ENCODE data around the gene DNAJB6. TPM values are rescaled to one million over a fixed set of nuclear protein-coding genes. Genes with fewer than 3 reads are reported as not detected.

DNAJB6 gene
- 60.3 TPM for polyA plus RNA-seq (2012; ENCODE audit: low read depth, missing spikeins)

DNA sequence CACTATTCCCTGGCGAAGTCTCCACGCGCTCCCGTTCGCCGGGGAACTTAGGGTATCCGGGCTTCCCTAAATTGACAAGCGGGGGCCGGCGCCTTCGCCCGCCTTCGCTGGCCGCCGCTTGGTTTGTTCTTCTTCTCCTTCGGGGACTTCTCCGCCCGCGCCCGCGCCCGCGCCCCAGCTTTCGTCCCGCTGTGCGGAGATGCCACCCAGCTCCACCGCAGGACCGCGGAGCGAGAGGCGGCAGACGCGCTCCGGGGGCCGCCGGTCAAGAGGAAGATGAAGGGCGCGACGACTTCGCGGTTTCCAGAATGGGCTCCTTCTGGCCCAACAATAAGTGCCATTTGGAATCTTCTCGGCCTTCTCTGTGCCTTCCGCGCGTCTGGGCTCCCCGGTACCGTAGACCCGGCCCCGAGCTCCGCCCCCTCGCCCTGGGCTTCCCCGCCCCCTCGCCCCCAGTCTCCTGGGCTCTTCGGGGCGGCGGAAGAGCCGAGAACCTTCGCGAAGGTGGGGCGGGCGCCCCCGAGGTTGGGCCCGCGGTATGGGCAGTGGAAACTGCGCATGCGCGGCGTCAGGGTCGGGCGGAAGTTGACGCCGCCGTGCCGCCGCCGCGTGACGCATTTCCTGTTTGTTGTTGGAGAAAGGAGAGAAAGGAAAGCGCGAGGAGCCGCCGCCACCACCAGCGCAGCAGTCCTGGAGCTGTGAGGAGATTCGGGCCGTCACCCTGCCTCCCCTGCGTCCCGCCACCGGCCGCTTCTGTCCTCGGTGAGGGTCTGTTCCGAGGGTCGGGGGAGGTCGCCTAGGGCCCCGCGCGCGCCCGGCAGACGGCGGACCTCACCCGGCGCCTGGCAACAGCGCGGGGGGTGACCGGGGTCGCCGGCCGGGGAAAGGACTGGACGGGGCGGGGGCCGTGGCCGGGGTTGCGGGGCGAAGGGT, at the start of gene DNAJB6:
TSS of gene DNAJB6 (plus strand) at position 622 of the 933 bp plus-strand sequence. CDS start 21,569 bp downstream, outside the sequence.
- FAIRE-seq (peak; percentile 97), DNase-seq (ENCODE audit: insufficient read length, low spot score) (peak; percentile 88)
- TF ChIP-seq POLR2AphosphoS5 (IDR thresholded peaks at IDR 0.05; ENCODE audit: low read depth, low read length), result peak; percentile 58; the same call in 1 of the 2 replicates
- TF ChIP-seq TAF1 (IDR thresholded peaks at IDR 0.05; ENCODE audit: low read depth, low read length), result 0 out of 2 replicates have a peak, but pooled peaks have one; percentile 11
- TF ChIP-seq POLR2A (IDR thresholded peaks at IDR 0.05; ENCODE audit: low read depth, low read length), result peak; percentile 61
- TF ChIP-seq POU2F2 (IDR thresholded peaks at IDR 0.05; ENCODE audit: low read depth, low read length), result no peak
- TF ChIP-seq SPI1 (IDR thresholded peaks at IDR 0.05; ENCODE audit: low read depth, low read length), result no peak
- no peak for TF ChIP-seq PAX5 (IDR thresholded peaks at IDR 0.05; ENCODE audit: insufficient read depth, low read length, severe bottlenecking)

- FAIRE-seq (no peak), DNase-seq (ENCODE audit: insufficient read length, low spot score) (no peak)
Observed at GRCh38 chr7:157291404-157292080, 45.3 kb upstream of the DNAJB6 start.

GRCh38 chr7:157292258-157292657, 44.5 kb upstream of the DNAJB6 start:
- FAIRE-seq (no peak), DNase-seq (ENCODE audit: insufficient read length, low spot score) (no peak)
- TF ChIP-seq PAX5 (IDR thresholded peaks at IDR 0.05; ENCODE audit: insufficient read depth, low read length, severe bottlenecking) (no peak), POU2F2 (IDR thresholded peaks at IDR 0.05; ENCODE audit: low read depth, low read length) (0 out of 2 replicates have a peak, but pooled peaks have one; percentile 10)

More at GRCh38 chr7:157291404-157292080, 45.3 kb upstream of the DNAJB6 start:
- TF ChIP-seq TAF1 (IDR thresholded peaks at IDR 0.05; ENCODE audit: low read depth, low read length) (no peak), POLR2AphosphoS5 (IDR thresholded peaks at IDR 0.05; ENCODE audit: low read depth, low read length) (no peak), PAX5 (IDR thresholded peaks at IDR 0.05; ENCODE audit: insufficient read depth, low read length, severe bottlenecking) (no peak), SPI1 (IDR thresholded peaks at IDR 0.05; ENCODE audit: low read depth, low read length) (no peak), POU2F2 (IDR thresholded peaks at IDR 0.05; ENCODE audit: low read depth, low read length) (no peak), POLR2A (IDR thresholded peaks at IDR 0.05; ENCODE audit: low read depth, low read length) (no peak)

DNA sequence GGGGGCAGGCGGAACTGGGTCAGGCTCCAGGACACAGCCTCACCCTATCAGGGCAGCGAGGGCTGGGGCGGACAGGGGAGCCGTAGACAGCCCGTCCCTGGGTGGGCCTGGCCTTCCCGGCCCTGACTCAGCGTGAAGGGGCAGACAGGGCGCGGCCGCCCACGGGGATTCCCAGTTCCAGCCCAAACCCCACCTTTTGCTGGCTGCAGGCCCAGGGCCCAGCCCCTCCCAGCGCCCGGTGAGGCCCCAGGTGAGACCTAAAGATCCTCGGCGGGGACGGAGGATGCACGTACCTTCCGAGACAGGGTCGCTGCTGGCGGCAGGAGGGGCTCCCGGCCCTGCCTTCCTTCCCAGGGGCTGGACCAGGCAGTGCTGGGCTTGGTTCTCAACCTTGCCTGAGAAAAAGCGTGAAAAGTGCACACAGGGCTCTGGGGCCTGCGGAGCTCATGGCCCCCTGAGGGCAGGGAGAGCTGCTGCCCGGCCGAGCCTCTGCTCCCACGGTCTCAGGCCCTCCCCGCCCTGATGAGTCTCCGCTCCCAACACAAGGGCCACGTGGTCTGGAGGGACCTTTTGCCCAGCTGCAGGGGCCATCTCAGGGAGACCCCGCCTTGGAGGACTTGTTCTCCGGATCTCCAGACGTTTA, 43.9 kb upstream of the DNAJB6 start:
- no peak for TF ChIP-seq POLR2AphosphoS5 (IDR thresholded peaks at IDR 0.05; ENCODE audit: low read depth, low read length)
- FAIRE-seq (no peak), DNase-seq (ENCODE audit: insufficient read length, low spot score) (no peak)

DNA sequence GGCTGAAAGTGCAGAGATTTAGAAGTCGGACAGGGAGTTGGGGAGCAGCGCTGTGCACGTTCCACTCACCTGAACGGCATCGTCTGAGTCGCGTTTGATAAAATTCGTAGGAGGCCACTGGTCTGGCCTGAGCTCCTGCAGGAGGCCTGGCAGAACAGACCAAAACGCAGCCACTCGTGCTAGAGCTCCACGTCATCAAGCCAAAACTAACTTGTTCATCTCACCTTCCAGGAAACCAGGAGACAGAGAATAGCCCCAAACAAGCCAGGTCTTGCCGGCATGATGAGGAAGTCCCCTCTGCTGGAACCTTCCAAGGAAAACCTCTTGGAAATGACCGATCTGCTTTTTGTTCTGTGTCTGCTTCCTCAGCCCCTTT, 43.4 kb upstream of the DNAJB6 start:
- FAIRE-seq, result no peak
- no peak for TF ChIP-seq PAX5 (IDR thresholded peaks at IDR 0.05; ENCODE audit: insufficient read depth, low read length, severe bottlenecking)
- TF ChIP-seq SPI1 (IDR thresholded peaks at IDR 0.05; ENCODE audit: low read depth, low read length), result no peak
- no peak for TF ChIP-seq TAF1 (IDR thresholded peaks at IDR 0.05; ENCODE audit: low read depth, low read length)
- no peak for TF ChIP-seq POLR2AphosphoS5 (IDR thresholded peaks at IDR 0.05; ENCODE audit: low read depth, low read length)
- no peak for TF ChIP-seq POLR2A (IDR thresholded peaks at IDR 0.05; ENCODE audit: low read depth, low read length)

DNA sequence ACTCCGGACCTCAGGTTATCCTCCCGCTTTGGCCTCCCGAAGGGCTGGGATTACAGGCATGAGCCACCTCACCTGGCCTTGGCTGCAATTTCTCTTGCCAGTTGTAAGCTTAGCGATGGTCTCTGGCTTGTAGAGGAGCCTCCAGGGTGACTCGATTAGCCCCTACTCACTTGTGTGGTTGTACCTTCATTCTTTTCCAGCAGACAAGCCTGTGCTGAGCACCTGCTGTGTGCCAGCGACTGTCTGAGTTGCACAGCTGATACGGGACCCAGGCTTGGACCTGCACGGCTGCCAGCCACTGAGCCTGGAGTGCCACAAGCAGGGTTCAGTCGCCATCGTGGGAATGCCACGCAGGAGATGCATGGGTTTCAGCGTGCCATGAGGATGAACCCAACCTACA, 42.0 kb upstream of the DNAJB6 start:
- TF ChIP-seq SPI1 (IDR thresholded peaks at IDR 0.05; ENCODE audit: low read depth, low read length), result no peak
- TF ChIP-seq TAF1 (IDR thresholded peaks at IDR 0.05; ENCODE audit: low read depth, low read length), result no peak
- no peak for TF ChIP-seq POLR2A (IDR thresholded peaks at IDR 0.05; ENCODE audit: low read depth, low read length)
- TF ChIP-seq POLR2AphosphoS5 (IDR thresholded peaks at IDR 0.05; ENCODE audit: low read depth, low read length), result no peak
- TF ChIP-seq PAX5 (IDR thresholded peaks at IDR 0.05; ENCODE audit: insufficient read depth, low read length, severe bottlenecking), result no peak
- DNase-seq (ENCODE audit: insufficient read length, low spot score), result no peak
- no peak for FAIRE-seq

More for the DNA sequence above, 43.4 kb upstream of the DNAJB6 start:
- no peak for DNase-seq (ENCODE audit: insufficient read length, low spot score)

GRCh38 chr7:157295338-157295737, 41.5 kb upstream of the DNAJB6 start:
- no peak for TF ChIP-seq TAF1 (IDR thresholded peaks at IDR 0.05; ENCODE audit: low read depth, low read length)
- no peak for TF ChIP-seq SPI1 (IDR thresholded peaks at IDR 0.05; ENCODE audit: low read depth, low read length)
- TF ChIP-seq POU2F2 (IDR thresholded peaks at IDR 0.05; ENCODE audit: low read depth, low read length), result no peak
- no peak for TF ChIP-seq POLR2A (IDR thresholded peaks at IDR 0.05; ENCODE audit: low read depth, low read length)
- no peak for TF ChIP-seq POLR2AphosphoS5 (IDR thresholded peaks at IDR 0.05; ENCODE audit: low read depth, low read length)
- no peak for TF ChIP-seq PAX5 (IDR thresholded peaks at IDR 0.05; ENCODE audit: insufficient read depth, low read length, severe bottlenecking)
- FAIRE-seq (no peak), DNase-seq (ENCODE audit: insufficient read length, low spot score) (no peak)

GRCh38 chr7:157297185-157297584, 39.6 kb upstream of the DNAJB6 start:
- TF ChIP-seq POU2F2 (IDR thresholded peaks at IDR 0.05; ENCODE audit: low read depth, low read length) (no peak), POLR2A (IDR thresholded peaks at IDR 0.05; ENCODE audit: low read depth, low read length) (no peak), PAX5 (IDR thresholded peaks at IDR 0.05; ENCODE audit: insufficient read depth, low read length, severe bottlenecking) (no peak), TAF1 (IDR thresholded peaks at IDR 0.05; ENCODE audit: low read depth, low read length) (no peak), POLR2AphosphoS5 (IDR thresholded peaks at IDR 0.05; ENCODE audit: low read depth, low read length) (no peak), SPI1 (IDR thresholded peaks at IDR 0.05; ENCODE audit: low read depth, low read length) (no peak)
- DNase-seq (ENCODE audit: insufficient read length, low spot score) (no peak), FAIRE-seq (no peak)

- FAIRE-seq, result no peak
- TF ChIP-seq SPI1 (IDR thresholded peaks at IDR 0.05; ENCODE audit: low read depth, low read length) (no peak), POU2F2 (IDR thresholded peaks at IDR 0.05; ENCODE audit: low read depth, low read length) (no peak), POLR2A (IDR thresholded peaks at IDR 0.05; ENCODE audit: low read depth, low read length) (no peak), TAF1 (IDR thresholded peaks at IDR 0.05; ENCODE audit: low read depth, low read length) (no peak), POLR2AphosphoS5 (IDR thresholded peaks at IDR 0.05; ENCODE audit: low read depth, low read length) (no peak), PAX5 (IDR thresholded peaks at IDR 0.05; ENCODE audit: insufficient read depth, low read length, severe bottlenecking) (no peak)
- no peak for DNase-seq (ENCODE audit: insufficient read length, low spot score)
Observed at GRCh38 chr7:157299317-157299612, 37.5 kb upstream of the DNAJB6 start.
